CD4-positive, CD25-positive, alpha-beta regulatory T cell (primary cell): ENCODE measurements around the gene DTNB. TPM values are rescaled to one million over a fixed set of nuclear protein-coding genes. Genes with fewer than 3 reads are reported as not detected.

Experiments
- ATAC-seq, 2 donors: fragments of 150-1000 bp; cut with Tn5 transposase; one replicate each; pipeline ENCODE4 v1.10.0; 2021; ENCODE audit warnings: low read depth in 2 of 2, moderate number of reproducible peaks in 2 of 2, moderate library complexity in 1 of 2
- DNase-seq, 3 donors: peaks; one replicate each; pipeline versions ENCODE4 v3.0.0 to v3.0.0-alpha.2; 2012 to 2022; ENCODE audit warnings: mixed read lengths in 1 of 3
- H3K27ac ChIP-seq: one replicate; pipeline ENCODE4 v1.7.0; 2013; ENCODE audit warnings: mild to moderate bottlenecking, low read length; ENCODE audit not compliant: insufficient read depth, poor library complexity, severe bottlenecking
- H3K27me3 ChIP-seq: one replicate; pipeline ENCODE4 v1.7.0; 2013; ENCODE audit warnings: low read length; ENCODE audit not compliant: control insufficient read depth, insufficient read depth
- H3K36me3 ChIP-seq: one replicate; pipeline ENCODE4 v1.7.0; 2013; ENCODE audit warnings: mild to moderate bottlenecking, low read length, moderate library complexity; ENCODE audit not compliant: control insufficient read depth, insufficient read depth
- H3K4me1 ChIP-seq: 2 replicates; pipeline ENCODE4 v1.7.0; 2013; ENCODE audit warnings: mild to moderate bottlenecking, low read length; ENCODE audit not compliant: insufficient read depth, control insufficient read depth, poor library complexity, severe bottlenecking
- H3K4me3 ChIP-seq: one replicate; pipeline ENCODE4 v1.7.0; 2013; ENCODE audit warnings: low read depth, mild to moderate bottlenecking, low read length, moderate library complexity
- H3K9me3 ChIP-seq, 2 experiments: 1 replicate in 1 of 2; 2 replicates in 1 of 2; pipeline ENCODE4 v1.7.0; 2013; ENCODE audit warnings: low read length in 2 of 2, mild to moderate bottlenecking in 1 of 2, moderate library complexity in 1 of 2; ENCODE audit not compliant: control insufficient read depth in 2 of 2
- H3K27ac Mint-ChIP-seq, 3 donors: one replicate each; pipeline ENCODE4 v1.8.0; 2020 to 2022; ENCODE audit warnings: mild to moderate bottlenecking in 3 of 3, mixed read lengths in 3 of 3, moderate library complexity in 2 of 3
- H3K27me3 Mint-ChIP-seq: one replicate; pipeline ENCODE4 v1.8.0; 2022; ENCODE audit warnings: mild to moderate bottlenecking, mixed read lengths
- H3K36me3 Mint-ChIP-seq: one replicate; pipeline ENCODE4 v1.8.0; 2020; ENCODE audit warnings: mixed read lengths
- H3K4me1 Mint-ChIP-seq, 4 donors: one replicate each; pipeline ENCODE4 v1.8.0; 2020 to 2022; ENCODE audit warnings: mixed read lengths in 4 of 4, mild to moderate bottlenecking in 1 of 4
- H3K4me3 Mint-ChIP-seq, 4 donors: one replicate each; pipeline ENCODE4 v1.8.0; 2020 to 2022; ENCODE audit warnings: mild to moderate bottlenecking in 4 of 4, mixed read lengths in 4 of 4, moderate library complexity in 3 of 4
- H3K9me3 Mint-ChIP-seq, 7 donors: one replicate each; pipeline ENCODE4 v1.8.0; 2020 to 2022; ENCODE audit warnings: mixed read lengths in 7 of 7, mild to moderate bottlenecking in 3 of 7, moderate library complexity in 2 of 7
- polyA plus RNA-seq, 4 donors: library from polyadenylated mRNA; unstranded; fragments of 300-500 nt; fragmentation: Illumina TruSeq; gene quantifications; one replicate each; pipeline ENCODE4 v1.2.3, GENCODE V29; 2021
- total RNA-seq: library from RNA; stranded (reverse); gene quantifications from one replicate; pipeline ENCODE4 v1.2.3, GENCODE V29; 2022

Gene DTNB
- total and polyA plus RNA-seq, 5 donors from 2014 or later, result 11.5 to 50.1 (median 15.0) TPM

DNA sequence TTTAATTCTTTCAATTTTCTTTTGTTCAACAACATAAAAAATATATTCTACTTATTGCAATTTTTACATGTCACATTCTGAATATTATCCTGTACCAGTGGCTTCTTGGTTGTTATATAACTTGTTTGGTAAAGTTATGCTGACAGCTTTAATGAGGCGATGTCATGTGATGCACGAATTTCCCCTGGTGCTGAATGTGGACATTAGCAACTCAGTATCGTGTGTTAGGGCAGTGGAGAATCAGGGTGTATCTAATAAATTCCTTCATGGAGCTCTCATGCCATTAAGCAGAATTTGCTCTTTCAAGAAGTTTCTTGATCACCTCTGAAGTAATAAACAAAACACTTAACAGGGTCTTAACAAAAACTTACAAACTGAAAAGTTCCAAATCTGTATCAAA is 232.0 kb downstream of the DTNB start:
- no peak overlapping the region for H3K27ac Mint-ChIP-seq
- no peaks in the 10 kb centered on the region for H3K9me3 Mint-ChIP-seq
- peaks cover 32% of the 10 kb centered on the region for H3K36me3 Mint-ChIP-seq
- peaks cover 0 to 4% (median under 1%) of the 10 kb centered on the region in 4 donors for H3K4me1 Mint-ChIP-seq
- Histone ChIP-seq H3K27me3 (no peaks in the 10 kb centered on the region), H3K4me3 (no peak overlapping the region), H3K36me3 (no peaks in the 10 kb centered on the region), H3K4me1 (no peaks in the 10 kb centered on the region), H3K9me3 (no peaks in the 10 kb centered on the region), H3K27ac (no peak overlapping the region)
- H3K4me3 Mint-ChIP-seq, result no peak overlapping the region
- ATAC-seq, result no peak
- DNase-seq, result no peak
- H3K27me3 Mint-ChIP-seq, result no peaks in the 10 kb centered on the region

DNA sequence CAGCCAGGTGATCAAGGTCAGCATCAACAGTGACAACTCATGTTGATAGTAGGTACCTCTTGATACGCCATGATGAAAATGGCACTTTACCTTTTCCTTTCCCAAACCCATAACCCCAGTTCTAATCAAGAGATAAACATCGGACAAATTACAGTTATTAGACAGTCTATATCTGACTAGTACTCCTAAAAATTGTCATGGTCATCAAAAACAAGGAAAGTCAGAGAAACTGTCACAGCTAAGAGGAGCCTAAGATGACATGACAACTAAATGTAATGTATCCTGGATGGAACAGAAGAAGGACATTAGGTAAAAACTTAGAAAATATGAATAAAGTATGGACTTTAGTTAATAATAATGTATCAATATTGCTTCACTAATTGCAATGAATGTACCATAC is 234.6 kb downstream of the DTNB start:
- Mint-ChIP-seq H3K4me3 (no peak overlapping the region), H3K27ac (no peak overlapping the region), H3K9me3 (no peaks in the 10 kb centered on the region), H3K36me3 (peaks cover 31% of the 10 kb centered on the region), H3K4me1 (peaks cover 0 to 2% (median 0%) of the 10 kb centered on the region in 4 donors), H3K27me3 (no peaks in the 10 kb centered on the region)
- H3K27ac ChIP-seq, result no peak overlapping the region
- H3K4me3 ChIP-seq, result no peak overlapping the region
- ATAC-seq (no peak), DNase-seq (no peak)
- H3K4me1 ChIP-seq, result no peaks in the 10 kb centered on the region
- no peaks in the 10 kb centered on the region for H3K27me3 ChIP-seq
- no peaks in the 10 kb centered on the region for H3K36me3 ChIP-seq
- no peaks in the 10 kb centered on the region for H3K9me3 ChIP-seq

DNA sequence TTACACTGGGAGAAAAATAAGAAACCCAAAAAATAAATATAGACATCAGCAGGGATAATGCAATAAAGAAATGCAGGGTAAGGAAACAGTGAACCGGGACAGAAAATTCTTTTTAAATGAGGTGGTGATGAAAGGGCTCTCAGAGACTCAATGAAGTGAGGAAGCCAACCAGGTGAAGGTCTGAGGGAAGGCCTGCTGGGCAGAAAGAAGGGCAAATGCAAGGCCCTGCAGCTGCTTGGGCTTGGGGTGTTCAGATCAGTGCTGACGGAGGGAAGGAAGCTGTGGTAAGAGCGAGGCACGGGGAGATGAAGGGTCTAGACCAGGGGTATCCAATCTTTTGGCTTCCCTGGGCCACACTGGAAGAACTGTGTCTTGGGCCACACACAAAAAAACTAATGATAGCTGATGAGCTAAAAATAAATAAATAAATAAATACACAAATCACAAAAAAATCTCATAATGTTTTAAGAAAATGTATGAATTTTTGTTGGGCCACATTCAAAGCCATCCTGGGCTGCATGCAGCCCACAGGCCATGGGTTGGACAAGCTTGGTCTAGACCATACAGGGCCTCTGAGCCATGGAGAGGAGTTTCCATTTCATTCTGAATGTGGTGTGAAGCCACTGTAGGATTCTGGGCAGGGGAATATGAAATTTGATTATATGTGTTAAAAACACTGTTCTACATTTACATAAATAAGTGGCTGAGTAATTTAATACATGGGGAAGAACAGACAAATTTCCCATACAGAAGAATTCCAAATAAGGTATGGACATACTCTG is 235.3 kb downstream of the DTNB start:
- Mint-ChIP-seq H3K27ac (no peak overlapping the region), H3K4me3 (no peak overlapping the region), H3K9me3 (no peaks in the 10 kb centered on the region), H3K4me1 (peaks cover 0 to 2% (median 0%) of the 10 kb centered on the region in 4 donors), H3K27me3 (no peaks in the 10 kb centered on the region), H3K36me3 (peaks cover 39% of the 10 kb centered on the region)
- Histone ChIP-seq H3K27me3 (no peaks in the 10 kb centered on the region), H3K36me3 (no peaks in the 10 kb centered on the region), H3K27ac (no peak overlapping the region), H3K4me1 (no peaks in the 10 kb centered on the region), H3K9me3 (no peaks in the 10 kb centered on the region), H3K4me3 (no peak overlapping the region)
- ATAC-seq (no peak), DNase-seq (no peak)

DNA sequence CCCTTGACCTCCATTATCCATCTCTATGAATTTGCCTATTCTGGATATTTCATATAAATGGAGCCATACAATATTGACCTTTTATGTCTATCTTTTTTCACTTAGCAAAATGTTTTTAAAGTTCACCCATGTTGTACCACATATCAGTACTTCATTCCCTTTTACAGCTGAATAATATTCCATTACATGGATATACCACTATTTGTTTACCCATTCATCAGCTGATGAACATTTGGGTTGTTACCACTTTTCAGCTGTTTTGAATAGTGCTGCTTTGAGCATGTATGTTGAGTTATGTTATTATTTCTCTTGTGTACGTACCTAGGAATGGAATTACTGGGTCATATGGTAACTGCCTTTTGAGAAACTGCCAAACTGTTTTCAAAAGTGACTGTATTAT is 238.0 kb downstream of the DTNB start:
- Histone ChIP-seq H3K9me3 (no peaks in the 10 kb centered on the region), H3K27ac (no peak overlapping the region), H3K4me1 (no peaks in the 10 kb centered on the region), H3K27me3 (no peaks in the 10 kb centered on the region), H3K4me3 (no peak overlapping the region), H3K36me3 (no peaks in the 10 kb centered on the region)
- no peak overlapping the region for H3K4me3 Mint-ChIP-seq
- no peak overlapping the region for H3K27ac Mint-ChIP-seq
- peaks cover 39% of the 10 kb centered on the region for H3K36me3 Mint-ChIP-seq
- no peak for ATAC-seq
- H3K4me1 Mint-ChIP-seq, result peaks cover 2 to 13% (median 5%) of the 10 kb centered on the region in 4 donors
- no peaks in the 10 kb centered on the region for H3K27me3 Mint-ChIP-seq
- H3K9me3 Mint-ChIP-seq, result peaks cover 0 to 1% (median 0%) of the 10 kb centered on the region in 7 donors
- DNase-seq, result no peak

DNA sequence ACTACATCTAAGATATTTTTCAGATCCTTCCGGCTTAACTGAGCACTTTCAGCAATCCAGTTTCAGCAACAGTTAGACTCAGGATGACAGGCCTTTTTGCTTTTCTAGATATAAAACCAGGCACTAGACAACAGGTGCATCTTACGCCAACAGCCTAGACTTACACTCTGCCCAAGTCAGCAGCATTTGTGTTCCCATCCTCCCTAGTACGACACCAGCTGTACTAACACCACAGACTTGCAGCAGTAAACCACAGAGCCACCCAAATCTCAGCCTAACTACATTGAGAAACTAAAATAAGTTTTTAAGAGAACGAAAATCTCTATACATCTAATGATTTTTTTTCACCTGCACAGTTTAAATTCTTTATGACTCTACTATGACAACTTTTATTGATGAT is 241.8 kb downstream of the DTNB start:
- Histone ChIP-seq H3K4me1 (no peaks in the 10 kb centered on the region), H3K4me3 (no peak overlapping the region), H3K36me3 (no peaks in the 10 kb centered on the region), H3K9me3 (no peaks in the 10 kb centered on the region), H3K27ac (no peak overlapping the region), H3K27me3 (no peaks in the 10 kb centered on the region)
- Mint-ChIP-seq H3K27me3 (no peaks in the 10 kb centered on the region), H3K4me3 (no peak overlapping the region), H3K9me3 (peaks cover 0 to 1% (median 0%) of the 10 kb centered on the region in 7 donors), H3K27ac (peak overlapping the region in 2 of 3 donors; percentile 36 to 43), H3K4me1 (peaks cover under 1 to 13% (median 6%) of the 10 kb centered on the region in 4 donors), H3K36me3 (peaks cover 48% of the 10 kb centered on the region)
- ATAC-seq, result no peak
- DNase-seq, result no peak

DNA sequence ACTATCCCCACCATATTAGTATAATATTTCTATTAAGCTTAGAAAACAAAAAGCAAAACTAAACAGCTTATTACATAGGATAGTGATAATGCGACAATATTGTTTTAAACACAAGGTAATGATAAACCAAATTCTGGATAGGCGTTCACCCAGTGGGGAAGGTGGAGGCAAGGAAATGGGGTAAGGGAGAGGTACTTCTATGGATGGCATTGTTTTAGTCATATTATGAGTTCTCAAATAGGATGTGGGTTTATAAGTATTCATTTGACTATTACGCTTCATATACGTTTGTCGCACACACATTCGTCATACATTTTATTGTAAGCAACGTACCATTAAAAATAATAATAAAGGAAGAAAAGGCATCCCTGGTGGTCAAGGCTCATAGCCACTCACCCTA is 242.8 kb downstream of the DTNB start:
- Histone ChIP-seq H3K27ac (no peak overlapping the region), H3K27me3 (no peaks in the 10 kb centered on the region), H3K4me1 (no peaks in the 10 kb centered on the region), H3K36me3 (no peaks in the 10 kb centered on the region), H3K9me3 (no peaks in the 10 kb centered on the region), H3K4me3 (no peak overlapping the region)
- Mint-ChIP-seq H3K4me3 (peak overlapping the region in 2 of 4 donors; percentile 27 to 56), H3K9me3 (peaks cover 0 to 1% (median 0%) of the 10 kb centered on the region in 7 donors), H3K36me3 (peaks cover 53% of the 10 kb centered on the region), H3K27ac (no peak overlapping the region), H3K27me3 (no peaks in the 10 kb centered on the region), H3K4me1 (peaks cover 0 to 13% (median 6%) of the 10 kb centered on the region in 4 donors)
- ATAC-seq (no peak), DNase-seq (peak in 1 of 3 donors; percentile 3)

DNA sequence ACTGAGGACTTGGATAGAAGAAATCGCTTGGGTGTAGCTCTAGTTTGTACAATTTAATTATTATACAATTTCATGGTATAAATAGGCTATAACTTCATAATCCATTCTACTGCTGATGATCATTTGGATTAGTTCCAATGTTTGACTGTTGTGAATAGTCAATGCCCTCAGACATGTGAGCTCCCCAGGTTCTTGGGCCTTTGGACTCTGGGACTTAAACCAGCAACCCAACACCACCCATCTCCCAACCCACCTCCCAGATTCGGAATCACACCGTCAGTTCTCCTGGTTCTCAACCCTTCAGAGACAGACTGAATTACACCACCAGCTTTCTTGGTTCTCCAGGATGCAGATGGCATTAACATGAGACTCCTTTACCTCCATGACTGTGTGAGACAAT is 247.1 kb downstream of the DTNB start:
- H3K4me3 Mint-ChIP-seq, result no peak overlapping the region
- ATAC-seq (no peak), DNase-seq (no peak)

More for the DNA sequence above, 247.1 kb downstream of the DTNB start:
- Mint-ChIP-seq H3K36me3 (peaks cover 41% of the 10 kb centered on the region), H3K27me3 (no peaks in the 10 kb centered on the region), H3K27ac (no peak overlapping the region), H3K9me3 (no peaks in the 10 kb centered on the region), H3K4me1 (peaks cover 0 to 6% (median 2%) of the 10 kb centered on the region in 4 donors)
- Histone ChIP-seq H3K4me3 (no peak overlapping the region), H3K27ac (no peak overlapping the region), H3K4me1 (no peaks in the 10 kb centered on the region), H3K27me3 (no peaks in the 10 kb centered on the region), H3K9me3 (no peaks in the 10 kb centered on the region), H3K36me3 (no peaks in the 10 kb centered on the region)
